GM12878 (cell line): ENCODE data around the gene RPL10A.

Experiments
- CHD4 ChIP-seq: fragments of 200-600 bp; sonication (generic); IDR thresholded peaks from 2 replicates; pipeline ENCODE4 v1.6.1; 2016; ENCODE audit warnings: mild to moderate bottlenecking
- EGR1 ChIP-seq, 2 experiments: IDR thresholded peaks; 1 replicate in 1 of 2; 2 replicates in 1 of 2; pipeline ENCODE4 v1.6.1; 2011 to 2012; ENCODE audit warnings: low read depth in 2 of 2, low read length in 2 of 2, borderline replicate concordance in 1 of 2, mild to moderate bottlenecking in 1 of 2, moderate library complexity in 1 of 2
- FOS ChIP-seq: IDR thresholded peaks from 3 replicates; pipeline ENCODE4 v1.6.1; 2011; ENCODE audit warnings: borderline replicate concordance; ENCODE audit not compliant: insufficient read length; ENCODE audit errors: extremely low read depth
- FOXM1 ChIP-seq: IDR thresholded peaks from 2 replicates; pipeline ENCODE4 v1.6.1; 2012; ENCODE audit warnings: low read depth, mild to moderate bottlenecking, inconsistent platforms, low read length, moderate library complexity
- MEF2A ChIP-seq: IDR thresholded peaks from 2 replicates; pipeline ENCODE4 v1.6.1; 2011; ENCODE audit warnings: low read depth, mild to moderate bottlenecking, low read length, moderate library complexity; ENCODE audit not compliant: insufficient read depth
- MXI1 ChIP-seq: fragments of 150-350 bp; IDR thresholded peaks from 2 replicates; pipeline ENCODE4 v1.6.1; 2011; ENCODE audit warnings: low read depth, mild to moderate bottlenecking, inconsistent platforms, low read length, improper control_type of control experiment
- NFIC ChIP-seq: IDR thresholded peaks from 2 replicates; pipeline ENCODE4 v1.6.1; 2012; ENCODE audit warnings: low read depth, mild to moderate bottlenecking, inconsistent platforms, low read length, moderate library complexity
- TF ChIP-seq, protein P1 (sequence below): IDR thresholded peaks from 2 replicates; pipeline ENCODE4 v1.6.1; 2012; ENCODE audit warnings: low read depth, low read length, improper control_type of control experiment
- TF ChIP-seq, protein P2 (sequence below), 3 experiments: IDR thresholded peaks in 2 of 3; conservative IDR thresholded peaks in 1 of 3; 2 replicates each; pipeline ENCODE4 v1.5.1; 2011; ENCODE audit warnings: low read depth in 3 of 3, low read length in 3 of 3, mild to moderate bottlenecking in 3 of 3, control low read depth in 2 of 3, moderate library complexity in 2 of 3, inconsistent platforms in 1 of 3, mixed read lengths in 1 of 3; ENCODE audit not compliant: control insufficient read depth in 2 of 3, insufficient read depth in 1 of 3; ENCODE audit errors: extremely low read depth in 1 of 3
- TF ChIP-seq, protein P3 (sequence below): fragments of 450-650 bp; IDR thresholded peaks from 2 replicates; pipeline ENCODE4 v1.6.1; 2017; ENCODE audit warnings: low read depth, mild to moderate bottlenecking, moderate library complexity
- TF ChIP-seq, protein P4 (sequence below): fragments of 150-350 bp; IDR thresholded peaks from 2 replicates; pipeline ENCODE4 v1.6.1; 2016; ENCODE audit warnings: low read depth, low read length
- TF ChIP-seq, protein P5 (sequence below): IDR thresholded peaks from 2 replicates; pipeline ENCODE4 v1.6.1; 2012; ENCODE audit warnings: mild to moderate bottlenecking, low read depth, low read length
- TF ChIP-seq, protein P6 (sequence below): IDR thresholded peaks from 2 replicates; pipeline ENCODE4 v1.6.1; 2011; ENCODE audit warnings: low read depth, mild to moderate bottlenecking, low read length, moderate library complexity, borderline replicate concordance; ENCODE audit errors: extremely low read depth

DNA sequence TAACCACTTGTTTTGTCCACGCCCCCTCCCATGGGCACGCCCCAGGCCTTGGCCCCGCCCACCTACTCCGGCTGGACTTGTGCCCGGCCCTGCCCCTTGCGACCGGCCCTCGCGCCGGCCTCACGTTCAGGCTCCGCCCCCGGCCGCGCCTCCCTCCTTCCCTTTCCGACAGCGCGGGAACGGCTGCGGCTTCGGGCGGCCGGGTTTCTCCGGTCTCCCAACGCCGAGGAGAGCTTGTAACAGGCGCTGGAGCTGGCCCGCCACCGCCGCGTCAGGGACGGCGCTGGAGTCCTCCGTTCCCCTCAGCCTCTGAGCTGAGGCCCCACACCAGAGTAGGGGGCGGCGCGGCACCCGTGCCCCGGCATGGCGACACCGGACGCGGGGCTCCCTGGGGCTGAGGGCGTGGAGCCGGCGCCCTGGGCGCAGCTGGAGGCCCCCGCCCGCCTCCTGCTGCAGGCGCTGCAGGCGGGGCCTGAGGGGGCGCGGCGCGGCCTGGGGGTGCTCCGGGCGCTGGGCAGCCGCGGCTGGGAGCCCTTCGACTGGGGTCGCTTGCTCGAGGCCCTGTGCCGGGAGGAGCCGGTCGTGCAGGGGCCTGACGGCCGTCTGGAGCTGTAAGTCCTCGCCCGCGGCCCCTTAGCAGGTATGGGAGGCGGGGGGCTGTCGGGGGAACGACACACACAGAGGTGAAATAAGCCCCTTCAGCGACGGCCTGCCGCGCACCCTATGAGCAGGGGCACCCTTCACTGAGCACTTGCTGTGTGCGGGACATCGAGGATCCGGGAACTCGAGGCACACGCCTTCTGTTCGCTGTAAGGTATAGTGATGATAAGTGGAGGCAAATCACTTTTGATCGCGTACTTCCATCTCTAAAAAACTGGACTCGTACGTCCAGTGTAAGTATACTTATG lies 15.8 kb upstream of the RPL10A start, which contains the start of gene FANCE:
- TF ChIP-seq, protein P1, sequence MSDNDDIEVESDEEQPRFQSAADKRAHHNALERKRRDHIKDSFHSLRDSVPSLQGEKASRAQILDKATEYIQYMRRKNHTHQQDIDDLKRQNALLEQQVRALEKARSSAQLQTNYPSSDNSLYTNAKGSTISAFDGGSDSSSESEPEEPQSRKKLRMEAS, result 0 out of 2 replicates have a peak, but pooled peaks have one; percentile 21
- TF ChIP-seq, protein P2, sequence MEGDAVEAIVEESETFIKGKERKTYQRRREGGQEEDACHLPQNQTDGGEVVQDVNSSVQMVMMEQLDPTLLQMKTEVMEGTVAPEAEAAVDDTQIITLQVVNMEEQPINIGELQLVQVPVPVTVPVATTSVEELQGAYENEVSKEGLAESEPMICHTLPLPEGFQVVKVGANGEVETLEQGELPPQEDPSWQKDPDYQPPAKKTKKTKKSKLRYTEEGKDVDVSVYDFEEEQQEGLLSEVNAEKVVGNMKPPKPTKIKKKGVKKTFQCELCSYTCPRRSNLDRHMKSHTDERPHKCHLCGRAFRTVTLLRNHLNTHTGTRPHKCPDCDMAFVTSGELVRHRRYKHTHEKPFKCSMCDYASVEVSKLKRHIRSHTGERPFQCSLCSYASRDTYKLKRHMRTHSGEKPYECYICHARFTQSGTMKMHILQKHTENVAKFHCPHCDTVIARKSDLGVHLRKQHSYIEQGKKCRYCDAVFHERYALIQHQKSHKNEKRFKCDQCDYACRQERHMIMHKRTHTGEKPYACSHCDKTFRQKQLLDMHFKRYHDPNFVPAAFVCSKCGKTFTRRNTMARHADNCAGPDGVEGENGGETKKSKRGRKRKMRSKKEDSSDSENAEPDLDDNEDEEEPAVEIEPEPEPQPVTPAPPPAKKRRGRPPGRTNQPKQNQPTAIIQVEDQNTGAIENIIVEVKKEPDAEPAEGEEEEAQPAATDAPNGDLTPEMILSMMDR (IDR thresholded peaks at IDR 0.05 in 2 of 3, conservative IDR thresholded peaks at IDR 0.05 in 1 of 3; ENCODE audit: control insufficient read depth in 2 of 3, extremely low read depth in 1 of 3, insufficient read depth in 1 of 3, low read depth in 3 of 3, low read length in 3 of 3), result no peak
- 0 out of 3 replicates have a peak, but pooled peaks of 1 of the 2 experiments have one; percentile 35 for TF ChIP-seq EGR1 (IDR thresholded peaks at IDR 0.05; ENCODE audit: borderline replicate concordance in 1 of 2, low read depth in 2 of 2, low read length in 2 of 2)
- TF ChIP-seq NFIC, result no peak
- no peak for TF ChIP-seq FOS
- TF ChIP-seq, protein P3, sequence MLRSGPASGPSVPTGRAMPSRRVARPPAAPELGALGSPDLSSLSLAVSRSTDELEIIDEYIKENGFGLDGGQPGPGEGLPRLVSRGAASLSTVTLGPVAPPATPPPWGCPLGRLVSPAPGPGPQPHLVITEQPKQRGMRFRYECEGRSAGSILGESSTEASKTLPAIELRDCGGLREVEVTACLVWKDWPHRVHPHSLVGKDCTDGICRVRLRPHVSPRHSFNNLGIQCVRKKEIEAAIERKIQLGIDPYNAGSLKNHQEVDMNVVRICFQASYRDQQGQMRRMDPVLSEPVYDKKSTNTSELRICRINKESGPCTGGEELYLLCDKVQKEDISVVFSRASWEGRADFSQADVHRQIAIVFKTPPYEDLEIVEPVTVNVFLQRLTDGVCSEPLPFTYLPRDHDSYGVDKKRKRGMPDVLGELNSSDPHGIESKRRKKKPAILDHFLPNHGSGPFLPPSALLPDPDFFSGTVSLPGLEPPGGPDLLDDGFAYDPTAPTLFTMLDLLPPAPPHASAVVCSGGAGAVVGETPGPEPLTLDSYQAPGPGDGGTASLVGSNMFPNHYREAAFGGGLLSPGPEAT, result no peak
- no peak; the same call in none of the 2 replicates for TF ChIP-seq MXI1
- TF ChIP-seq FOXM1, result no peak
- TF ChIP-seq, protein P4, sequence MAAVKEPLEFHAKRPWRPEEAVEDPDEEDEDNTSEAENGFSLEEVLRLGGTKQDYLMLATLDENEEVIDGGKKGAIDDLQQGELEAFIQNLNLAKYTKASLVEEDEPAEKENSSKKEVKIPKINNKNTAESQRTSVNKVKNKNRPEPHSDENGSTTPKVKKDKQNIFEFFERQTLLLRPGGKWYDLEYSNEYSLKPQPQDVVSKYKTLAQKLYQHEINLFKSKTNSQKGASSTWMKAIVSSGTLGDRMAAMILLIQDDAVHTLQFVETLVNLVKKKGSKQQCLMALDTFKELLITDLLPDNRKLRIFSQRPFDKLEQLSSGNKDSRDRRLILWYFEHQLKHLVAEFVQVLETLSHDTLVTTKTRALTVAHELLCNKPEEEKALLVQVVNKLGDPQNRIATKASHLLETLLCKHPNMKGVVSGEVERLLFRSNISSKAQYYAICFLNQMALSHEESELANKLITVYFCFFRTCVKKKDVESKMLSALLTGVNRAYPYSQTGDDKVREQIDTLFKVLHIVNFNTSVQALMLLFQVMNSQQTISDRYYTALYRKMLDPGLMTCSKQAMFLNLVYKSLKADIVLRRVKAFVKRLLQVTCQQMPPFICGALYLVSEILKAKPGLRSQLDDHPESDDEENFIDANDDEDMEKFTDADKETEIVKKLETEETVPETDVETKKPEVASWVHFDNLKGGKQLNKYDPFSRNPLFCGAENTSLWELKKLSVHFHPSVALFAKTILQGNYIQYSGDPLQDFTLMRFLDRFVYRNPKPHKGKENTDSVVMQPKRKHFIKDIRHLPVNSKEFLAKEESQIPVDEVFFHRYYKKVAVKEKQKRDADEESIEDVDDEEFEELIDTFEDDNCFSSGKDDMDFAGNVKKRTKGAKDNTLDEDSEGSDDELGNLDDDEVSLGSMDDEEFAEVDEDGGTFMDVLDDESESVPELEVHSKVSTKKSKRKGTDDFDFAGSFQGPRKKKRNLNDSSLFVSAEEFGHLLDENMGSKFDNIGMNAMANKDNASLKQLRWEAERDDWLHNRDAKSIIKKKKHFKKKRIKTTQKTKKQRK, result no peak
- TF ChIP-seq, protein P5, sequence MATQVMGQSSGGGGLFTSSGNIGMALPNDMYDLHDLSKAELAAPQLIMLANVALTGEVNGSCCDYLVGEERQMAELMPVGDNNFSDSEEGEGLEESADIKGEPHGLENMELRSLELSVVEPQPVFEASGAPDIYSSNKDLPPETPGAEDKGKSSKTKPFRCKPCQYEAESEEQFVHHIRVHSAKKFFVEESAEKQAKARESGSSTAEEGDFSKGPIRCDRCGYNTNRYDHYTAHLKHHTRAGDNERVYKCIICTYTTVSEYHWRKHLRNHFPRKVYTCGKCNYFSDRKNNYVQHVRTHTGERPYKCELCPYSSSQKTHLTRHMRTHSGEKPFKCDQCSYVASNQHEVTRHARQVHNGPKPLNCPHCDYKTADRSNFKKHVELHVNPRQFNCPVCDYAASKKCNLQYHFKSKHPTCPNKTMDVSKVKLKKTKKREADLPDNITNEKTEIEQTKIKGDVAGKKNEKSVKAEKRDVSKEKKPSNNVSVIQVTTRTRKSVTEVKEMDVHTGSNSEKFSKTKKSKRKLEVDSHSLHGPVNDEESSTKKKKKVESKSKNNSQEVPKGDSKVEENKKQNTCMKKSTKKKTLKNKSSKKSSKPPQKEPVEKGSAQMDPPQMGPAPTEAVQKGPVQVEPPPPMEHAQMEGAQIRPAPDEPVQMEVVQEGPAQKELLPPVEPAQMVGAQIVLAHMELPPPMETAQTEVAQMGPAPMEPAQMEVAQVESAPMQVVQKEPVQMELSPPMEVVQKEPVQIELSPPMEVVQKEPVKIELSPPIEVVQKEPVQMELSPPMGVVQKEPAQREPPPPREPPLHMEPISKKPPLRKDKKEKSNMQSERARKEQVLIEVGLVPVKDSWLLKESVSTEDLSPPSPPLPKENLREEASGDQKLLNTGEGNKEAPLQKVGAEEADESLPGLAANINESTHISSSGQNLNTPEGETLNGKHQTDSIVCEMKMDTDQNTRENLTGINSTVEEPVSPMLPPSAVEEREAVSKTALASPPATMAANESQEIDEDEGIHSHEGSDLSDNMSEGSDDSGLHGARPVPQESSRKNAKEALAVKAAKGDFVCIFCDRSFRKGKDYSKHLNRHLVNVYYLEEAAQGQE, result no peak
- no peak for TF ChIP-seq CHD4
- TF ChIP-seq MEF2A, result no peak
- TF ChIP-seq, protein P6, sequence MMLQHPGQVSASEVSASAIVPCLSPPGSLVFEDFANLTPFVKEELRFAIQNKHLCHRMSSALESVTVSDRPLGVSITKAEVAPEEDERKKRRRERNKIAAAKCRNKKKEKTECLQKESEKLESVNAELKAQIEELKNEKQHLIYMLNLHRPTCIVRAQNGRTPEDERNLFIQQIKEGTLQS, result no peak
